Liver (tissue), 9 donors: ENCODE data around the gene DLX5. TPM values are rescaled to one million over a fixed set of nuclear protein-coding genes. Genes with fewer than 3 reads are reported as not detected.

ENCODE experiments used
- DNase-seq: peaks from one replicate; pipeline ENCODE4 v3.0.0-alpha.2; 2017; ENCODE audit warnings: low spot score
- H3K27ac ChIP-seq, 2 donors: one replicate each; pipeline ENCODE4 v1.7.0; 2013; ENCODE audit warnings: inconsistent platforms in 2 of 2, low read length in 2 of 2, control low read depth in 1 of 2, low read depth in 1 of 2, mild to moderate bottlenecking in 1 of 2
- H3K27me3 ChIP-seq, 4 donors: one replicate each; pipeline versions ENCODE4 v1.6.1 to v1.7.0; 2013; ENCODE audit warnings: low read length in 3 of 4, inconsistent platforms in 1 of 4, mild to moderate bottlenecking in 1 of 4, moderate library complexity in 1 of 4; ENCODE audit not compliant: control insufficient read depth in 4 of 4, insufficient read depth in 4 of 4
- H3K36me3 ChIP-seq, 4 donors: one replicate each; pipeline versions ENCODE4 v1.6.1 to v1.7.0; 2013; ENCODE audit warnings: low read length in 3 of 4, mild to moderate bottlenecking in 3 of 4, low read depth in 1 of 4, moderate library complexity in 1 of 4; ENCODE audit not compliant: control insufficient read depth in 4 of 4, insufficient read depth in 3 of 4
- H3K4me1 ChIP-seq, 4 donors: one replicate each; pipeline versions ENCODE4 v1.6.1 to v1.7.0; 2013; ENCODE audit warnings: low read length in 3 of 4, mild to moderate bottlenecking in 3 of 4, moderate library complexity in 1 of 4; ENCODE audit not compliant: control insufficient read depth in 4 of 4, insufficient read depth in 4 of 4
- H3K4me3 ChIP-seq, 3 donors: one replicate each; pipeline versions ENCODE4 v1.6.1 to v1.7.0; 2013; ENCODE audit warnings: low read length in 3 of 3, control low read depth in 1 of 3, low read depth in 1 of 3, mild to moderate bottlenecking in 1 of 3
- H3K9ac ChIP-seq, 2 donors: one replicate each; pipeline ENCODE4 v1.7.0; 2013; ENCODE audit warnings: low read length in 2 of 2, mild to moderate bottlenecking in 2 of 2, moderate library complexity in 2 of 2, control low read depth in 1 of 2, low read depth in 1 of 2
- H3K9me3 ChIP-seq, 4 donors: one replicate each; pipeline versions ENCODE4 v1.6.1 to v1.7.0; 2013; ENCODE audit warnings: low read length in 3 of 4; ENCODE audit not compliant: control insufficient read depth in 4 of 4
- CTCF ChIP-seq: fragments of 150-350 bp; IDR thresholded peaks from 2 replicates; pipeline ENCODE4 v1.5.1; 2017; ENCODE audit warnings: improper control_type of control experiment, low read depth, low read length; ENCODE audit not compliant: missing input control
- FOXA1 ChIP-seq: IDR thresholded peaks from 2 replicates; pipeline ENCODE4 v1.6.1; 2016; ENCODE audit warnings: antibody characterized with exemption
- FOXA2 ChIP-seq: IDR thresholded peaks from 2 replicates; pipeline ENCODE4 v1.6.1; 2016; ENCODE audit warnings: antibody characterized with exemption
- HNF4A ChIP-seq, 2 donors: conservative IDR thresholded peaks; 2 replicates each; pipeline ENCODE4 v1.6.1; 2016; ENCODE audit warnings: antibody characterized with exemption in 2 of 2, mild to moderate bottlenecking in 2 of 2
- NR2F2 ChIP-seq: IDR thresholded peaks from 2 replicates; pipeline ENCODE4 v1.6.1; 2016; ENCODE audit warnings: antibody characterized with exemption
- RAD21 ChIP-seq, 2 donors: IDR thresholded peaks; 2 replicates each; pipeline ENCODE4 v1.6.1; 2016; ENCODE audit warnings: antibody characterized with exemption in 2 of 2, mild to moderate bottlenecking in 2 of 2
- RXRA ChIP-seq, 2 donors: IDR thresholded peaks; 2 replicates each; pipeline ENCODE4 v1.6.1; 2017 to 2018; ENCODE audit warnings: antibody characterized with exemption in 2 of 2, mild to moderate bottlenecking in 1 of 2
- YY1 ChIP-seq: IDR thresholded peaks from 2 replicates; pipeline ENCODE4 v1.6.1; 2016; ENCODE audit warnings: antibody characterized with exemption, mild to moderate bottlenecking
- WGBS: extraction: QIAGEN DNeasy Blood & Tissue Kit; methylation state at CpG from one replicate; pipeline ENCODE4 v1.1.7; 2013; 5-methylcytosine and 5-hydroxymethylcytosine counted together
- polyA plus RNA-seq, 2 donors: library from polyadenylated mRNA; stranded (reverse) in 1 of 2; unstranded in 1 of 2; fragments of 200-250 nt in 1 of 2; fragments of >200 nt in 1 of 2; fragmentation: Nextera tagmentation in 1 of 2; extraction: Ambion mirVana in 1 of 2; gene quantifications; one replicate each; pipeline versions ENCODE4 v1.2.1 to v1.2.3, GENCODE V29; 2013 to 2015
- total RNA-seq, 2 donors: library from RNA; depleted of rRNA; stranded (reverse); fragments of >200 nt; gene quantifications; one replicate each; pipeline ENCODE4 v1.2.3, GENCODE V29; 2014
- donor health status: healthy.
- donor health status: healthy.
- donor health status: healthy.
- donor health status: healthy.
- donor health status: healthy.

The DLX5 gene
- total and polyA plus RNA-seq, 4 donors: not detected

GRCh38 chr7:97008275-97008917 is 16.2 kb downstream of the DLX5 start:
- no peak overlapping the region for H3K4me3 ChIP-seq
- H3K27me3 ChIP-seq: peaks cover 2 to 62% (median 32%) of the 10 kb centered on the region in 4 donors
- H3K27ac ChIP-seq: no peak overlapping the region
- H3K36me3 ChIP-seq: no peaks in the 10 kb centered on the region
- peaks cover 0 to 3% (median 2%) of the 10 kb centered on the region in 4 donors for H3K9me3 ChIP-seq
- TF ChIP-seq RAD21 (IDR thresholded peaks at IDR 0.05): no peak
- TF ChIP-seq FOXA2: no peak
- H3K9ac ChIP-seq: no peak overlapping the region
- 90% methylated on average over 3 of the region's 3 CpGs for WGBS
- peaks cover 6 to 21% (median 11%) of the 10 kb centered on the region in 4 donors for H3K4me1 ChIP-seq
- DNase-seq: no peak

GRCh38 chr7:97007583-97007861 is 17.1 kb downstream of the DLX5 start:
- DNase-seq: no peak
- Histone ChIP-seq H3K9me3 (peaks cover 0 to 4% (median 2%) of the 10 kb centered on the region in 4 donors), H3K27me3 (peaks cover 5 to 63% (median 34%) of the 10 kb centered on the region in 4 donors), H3K4me1 (peaks cover 6 to 21% (median 11%) of the 10 kb centered on the region in 4 donors), H3K36me3 (no peaks in the 10 kb centered on the region), H3K27ac (no peak overlapping the region), H3K4me3 (no peak overlapping the region), H3K9ac (no peak overlapping the region)
- TF ChIP-seq YY1: no peak
- 37% methylated on average over 8 of the region's 8 CpGs for WGBS

- H3K9ac ChIP-seq: no peak overlapping the region
These were observed 17.6 kb downstream of the DLX5 start for GRCh38 chr7:97006816-97007582.

More at GRCh38 chr7:97006816-97007582, 17.6 kb downstream of the DLX5 start:
- H3K27ac ChIP-seq: no peak overlapping the region
- peaks cover 0 to 4% (median 1%) of the 10 kb centered on the region in 4 donors for H3K9me3 ChIP-seq
- H3K4me1 ChIP-seq: peaks cover 6 to 21% (median 11%) of the 10 kb centered on the region in 4 donors
- H3K36me3 ChIP-seq: no peaks in the 10 kb centered on the region
- H3K27me3 ChIP-seq: peaks cover 7 to 66% (median 31%) of the 10 kb centered on the region in 4 donors
- DNase-seq: peak; percentile 25
- 11% methylated on average over 39 of the region's 39 CpGs for WGBS
- TF ChIP-seq HNF4A (conservative IDR thresholded peaks at IDR 0.05) (no peak), NR2F2 (no peak), CTCF (no peak), RXRA (IDR thresholded peaks at IDR 0.05) (no peak), FOXA1 (no peak)
- H3K4me3 ChIP-seq: peak overlapping the region in 1 of 3 donors; percentile 49
